ENCODE results near the gene IGFBP4.

DNA sequence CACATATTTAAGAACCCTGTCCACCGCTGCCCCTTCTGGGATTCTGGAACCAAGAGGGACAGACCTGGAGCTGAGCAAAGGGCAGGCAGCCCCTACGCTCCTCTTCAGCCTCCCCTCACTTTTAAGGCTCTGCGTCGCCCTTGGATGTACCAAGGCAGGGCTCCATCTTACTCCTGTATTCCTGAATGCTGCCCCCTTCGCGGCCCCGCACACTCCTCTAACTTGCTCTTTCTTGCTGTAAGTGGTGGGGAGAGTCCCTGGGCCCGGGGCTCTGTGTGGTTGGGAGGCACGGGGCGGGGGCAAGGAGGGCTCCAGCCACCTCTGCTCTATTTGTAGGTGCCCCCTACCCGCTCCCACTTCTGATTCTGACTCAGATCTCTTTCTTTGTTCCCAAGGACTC is 56.9 kb downstream of the IGFBP4 start:
- TF ChIP-seq, protein P1, sequence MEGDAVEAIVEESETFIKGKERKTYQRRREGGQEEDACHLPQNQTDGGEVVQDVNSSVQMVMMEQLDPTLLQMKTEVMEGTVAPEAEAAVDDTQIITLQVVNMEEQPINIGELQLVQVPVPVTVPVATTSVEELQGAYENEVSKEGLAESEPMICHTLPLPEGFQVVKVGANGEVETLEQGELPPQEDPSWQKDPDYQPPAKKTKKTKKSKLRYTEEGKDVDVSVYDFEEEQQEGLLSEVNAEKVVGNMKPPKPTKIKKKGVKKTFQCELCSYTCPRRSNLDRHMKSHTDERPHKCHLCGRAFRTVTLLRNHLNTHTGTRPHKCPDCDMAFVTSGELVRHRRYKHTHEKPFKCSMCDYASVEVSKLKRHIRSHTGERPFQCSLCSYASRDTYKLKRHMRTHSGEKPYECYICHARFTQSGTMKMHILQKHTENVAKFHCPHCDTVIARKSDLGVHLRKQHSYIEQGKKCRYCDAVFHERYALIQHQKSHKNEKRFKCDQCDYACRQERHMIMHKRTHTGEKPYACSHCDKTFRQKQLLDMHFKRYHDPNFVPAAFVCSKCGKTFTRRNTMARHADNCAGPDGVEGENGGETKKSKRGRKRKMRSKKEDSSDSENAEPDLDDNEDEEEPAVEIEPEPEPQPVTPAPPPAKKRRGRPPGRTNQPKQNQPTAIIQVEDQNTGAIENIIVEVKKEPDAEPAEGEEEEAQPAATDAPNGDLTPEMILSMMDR (IDR thresholded peaks at IDR 0.05): no peak
- no peak for TF ChIP-seq POLR2A (IDR thresholded peaks at IDR 0.05)

Data from thyroid gland (tissue), 4 donors.